GM10266 (cell line): ENCODE data around the gene TXNRD3.

ENCODE experiments used
- DNase-seq: peaks from one replicate; pipeline ENCODE4 v3.0.0; 2012; ENCODE audit errors: extremely low spot score
- CTCF ChIP-seq: IDR thresholded peaks from 2 replicates; pipeline ENCODE4 v1.5.1; 2012; ENCODE audit warnings: mild to moderate bottlenecking, low read depth; ENCODE audit not compliant: control insufficient read depth, insufficient read depth; ENCODE audit errors: missing control alignments

Gene TXNRD3

GRCh38 chr3:126691765-126692164 is 36.8 kb upstream of the TXNRD3 start:
- DNase-seq, result no peak
- TF ChIP-seq CTCF, result no peak

- no peak for DNase-seq
- TF ChIP-seq CTCF, result no peak
These were observed 30.6 kb upstream of the TXNRD3 start for GRCh38 chr3:126685493-126685892.

GRCh38 chr3:126685021-126685420 is 30.1 kb upstream of the TXNRD3 start:
- DNase-seq, result no peak
- TF ChIP-seq CTCF, result no peak

GRCh38 chr3:126684218-126684751 is 29.4 kb upstream of the TXNRD3 start:
- TF ChIP-seq CTCF, result no peak
- no peak for DNase-seq

- DNase-seq, result no peak
- no peak for TF ChIP-seq CTCF
These were observed 28.1 kb upstream of the TXNRD3 start for GRCh38 chr3:126683069-126683468.

GRCh38 chr3:126682009-126682408 is 27.1 kb upstream of the TXNRD3 start:
- DNase-seq, result no peak
- no peak for TF ChIP-seq CTCF

- DNase-seq, result no peak
- TF ChIP-seq CTCF, result no peak
These were observed 25.7 kb upstream of the TXNRD3 start for GRCh38 chr3:126680667-126681055.
